Calu3 (cell line): ENCODE results near the gene PDE6B. TPM values are rescaled to one million over a fixed set of nuclear protein-coding genes. Genes with fewer than 3 reads are reported as not detected.

Source experiments
- BruUV-seq: library from RNA; stranded (reverse); fragments of 400-500 nt; replicated peaks from 2 replicates; lab custom pipeline; 2021; lab: Mats Ljungman, UMichigan
- CTCF ChIA-PET: fragments of 300-600 bp; sonication (Branson Sonifier 250); formaldehyde crosslinking; loops from one replicate; lab custom pipeline; 2022; ENCODE audit warnings: antibody characterized with exemption; lab: Charles Lee
- DNase-seq: peaks from one replicate; pipeline ENCODE4 v3.0.0; 2022
- H3K27ac Mint-ChIP-seq: one replicate; pipeline ENCODE4 v1.8.0; 2022; ENCODE audit warnings: mixed read lengths; ENCODE audit not compliant: unreplicated experiment
- H3K27me3 Mint-ChIP-seq: one replicate; pipeline ENCODE4 v1.8.0; 2022; ENCODE audit warnings: mixed read lengths; ENCODE audit not compliant: unreplicated experiment
- H3K36me3 Mint-ChIP-seq: one replicate; pipeline ENCODE4 v1.8.0; 2022; ENCODE audit warnings: mild to moderate bottlenecking, moderate library complexity, mixed read lengths; ENCODE audit not compliant: insufficient read depth, unreplicated experiment
- H3K4me1 Mint-ChIP-seq: one replicate; pipeline ENCODE4 v1.8.0; 2022; ENCODE audit warnings: mild to moderate bottlenecking, low read depth, mixed read lengths; ENCODE audit not compliant: unreplicated experiment
- H3K4me3 Mint-ChIP-seq: one replicate; pipeline ENCODE4 v1.8.0; 2022; ENCODE audit warnings: mild to moderate bottlenecking, low read depth, moderate library complexity, mixed read lengths; ENCODE audit not compliant: unreplicated experiment
- H3K9me3 Mint-ChIP-seq: one replicate; pipeline ENCODE4 v1.8.0; 2022; ENCODE audit warnings: low read depth, mixed read lengths; ENCODE audit not compliant: unreplicated experiment
- CTCF ChIP-seq: fragments of 200-600 bp; IDR thresholded peaks from one replicate; pipeline ENCODE4 v1.8.0; 2022; ENCODE audit warnings: antibody characterized with exemption; ENCODE audit not compliant: unreplicated experiment
- intact Hi-C: fragments of 100-400 bp; cut with micrococcal nuclease; formaldehyde crosslinking; loops from one replicate; pipeline ENCODE4 v1.10.0; 2022; ENCODE audit not compliant: unreplicated experiment
- total RNA-seq: library from RNA; stranded (reverse); gene quantifications from 2 replicates; pipeline ENCODE4 v1.2.3, GENCODE V29; 2022

Gene PDE6B
- total RNA-seq, 1 experiment from 2014 or later: not detected

DNA sequence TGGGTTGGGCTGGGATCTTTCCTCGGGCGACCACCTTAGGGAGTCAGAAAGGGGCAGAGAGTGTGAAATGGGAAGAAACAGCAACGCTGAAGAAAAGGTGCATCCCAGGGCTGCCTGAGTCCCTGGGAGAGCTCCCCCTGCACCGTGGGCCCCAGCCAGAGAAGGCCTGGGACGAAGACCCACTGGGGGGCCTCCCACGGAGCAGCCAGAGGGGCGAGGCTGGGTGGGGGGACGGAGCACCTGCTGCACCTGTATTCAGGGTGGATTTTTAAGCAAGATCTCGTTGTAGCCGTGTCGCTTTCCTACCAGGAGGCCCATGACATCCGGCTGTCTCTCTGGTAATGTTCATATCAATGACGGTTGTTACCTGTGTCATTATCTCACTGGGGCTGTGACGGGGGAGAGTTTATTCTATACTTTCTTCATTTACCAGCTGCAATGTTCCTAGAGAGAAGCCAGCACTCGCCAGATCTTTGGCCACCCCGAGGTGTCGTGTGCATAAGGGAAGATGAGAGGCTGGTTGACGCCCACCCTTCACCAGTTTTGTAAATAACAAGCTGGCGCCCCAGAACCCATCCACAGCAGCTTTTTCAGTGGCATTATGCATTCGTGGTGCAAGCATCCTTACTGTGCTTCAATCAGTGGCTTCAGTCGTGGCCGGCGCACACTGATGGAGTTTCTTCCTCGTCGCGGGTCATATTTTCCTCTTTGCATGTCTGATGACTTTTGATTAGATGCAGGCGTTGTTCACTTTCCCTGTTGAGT lies 74.6 kb downstream of the PDE6B start:
- no peaks in the 10 kb centered on the region for H3K4me1 Mint-ChIP-seq
- H3K27ac Mint-ChIP-seq: no peak overlapping the region
- no peaks in the 10 kb centered on the region for H3K36me3 Mint-ChIP-seq
- intact Hi-C loops: no loop called here
- BruUV-seq: no TSS peak
- DNase-seq: no peak
- peaks cover 13% of the 10 kb centered on the region for H3K27me3 Mint-ChIP-seq
- TF ChIP-seq CTCF: no peak
- no peak overlapping the region for H3K4me3 Mint-ChIP-seq
- CTCF ChIA-PET: no interaction called here
- no peaks in the 10 kb centered on the region for H3K9me3 Mint-ChIP-seq

GRCh38 chr4:700587-701264 lies 75.4 kb downstream of the PDE6B start:
- Mint-ChIP-seq H3K9me3 (no peaks in the 10 kb centered on the region), H3K4me1 (no peaks in the 10 kb centered on the region), H3K27ac (no peak overlapping the region), H3K4me3 (no peak overlapping the region), H3K36me3 (no peaks in the 10 kb centered on the region), H3K27me3 (peaks cover 13% of the 10 kb centered on the region)
- DNase-seq: no peak
- TF ChIP-seq CTCF: no peak
- intact Hi-C loops: no loop called here
- CTCF ChIA-PET: no interaction called here
- no TSS peak for BruUV-seq

DNA sequence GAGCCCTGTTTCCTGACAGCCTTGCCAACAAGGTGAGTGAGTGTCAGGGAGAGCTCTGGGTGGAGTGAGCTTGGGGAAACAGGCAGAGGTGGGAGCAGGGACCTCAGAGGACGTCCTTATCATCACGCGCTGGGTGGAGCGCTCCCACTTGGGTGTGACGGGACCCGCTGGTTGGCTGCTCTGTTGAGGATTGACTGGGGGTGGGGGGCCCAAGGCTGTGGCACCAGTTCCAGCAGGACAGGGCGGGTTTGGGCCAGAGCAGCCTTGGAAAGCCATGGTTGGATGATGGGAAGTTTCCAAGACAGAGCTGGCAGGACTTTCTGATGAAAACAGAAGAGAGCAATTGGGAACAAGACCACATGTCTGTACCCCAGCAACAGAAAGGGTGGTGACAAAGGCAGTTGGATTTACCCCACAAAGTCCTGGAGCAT lies 77.3 kb downstream of the PDE6B start:
- Mint-ChIP-seq H3K4me1 (no peaks in the 10 kb centered on the region), H3K27ac (no peak overlapping the region)
- CTCF ChIA-PET: no interaction called here

More for the DNA sequence above, 77.3 kb downstream of the PDE6B start:
- no peak for DNase-seq
- TF ChIP-seq CTCF: no peak
- no peak overlapping the region for H3K4me3 Mint-ChIP-seq
- H3K27me3 Mint-ChIP-seq: peaks cover 13% of the 10 kb centered on the region
- H3K36me3 Mint-ChIP-seq: no peaks in the 10 kb centered on the region
- H3K9me3 Mint-ChIP-seq: no peaks in the 10 kb centered on the region
- BruUV-seq: no TSS peak
- intact Hi-C loops: no loop called here
